K562 (cell line): Measurements from ENCODE around the gene INPP5D. TPM values are rescaled to one million over a fixed set of nuclear protein-coding genes. Genes with fewer than 3 reads are reported as not detected.
A peak's percentile ranks its signal among the peaks of the same experiment; 100 is the strongest.

Source experiments
- ATAC-seq: fragments of 200-7000 bp; cut with Tn5 transposase; 3 replicates; pipeline ENCODE4 v1.9.1; 2020; ENCODE audit warnings: moderate library complexity
- BruUV-seq: library from RNA; stranded (reverse); fragments of 400-500 nt; replicated peaks from 2 replicates; lab custom pipeline; 2021; lab: Mats Ljungman, UMichigan
- CTCF ChIA-PET: fragments of 300-600 bp; formaldehyde crosslinking; extraction: SDS; loops from one replicate; lab custom pipeline; 2021; ENCODE audit warnings: low intra/inter-chr PET ratio; lab: Yijun Ruan, JAX
- POLR2A ChIA-PET: fragments of 300-600, 350-650 bp; sonication (Branson Sonifier 250); formaldehyde crosslinking; extraction: SDS; loops from one replicate; lab custom pipeline; 2021; ENCODE audit warnings: antibody characterized with exemption, inconsistent platforms; lab: Yijun Ruan, JAX
- DNase-seq, 4 experiments: peaks; one replicate each; pipeline versions ENCODE4 v3.0.0 to v3.0.0-alpha.2; 2011 to 2018; ENCODE audit warnings: low spot score in 3 of 4, mixed read lengths in 3 of 4; ENCODE audit errors: extremely low read depth in 1 of 4
- FAIRE-seq: peaks from 2 replicates; lab custom pipeline; 2011; peaks lifted over from hg19 to GRCh38; lab: Jason Lieb, UNC
- H2AFZ ChIP-seq: 2 replicates; pipeline ENCODE4 v1.6.0; 2011; ENCODE audit warnings: low read depth, low read length, control low read depth, inconsistent platforms
- H3K27ac ChIP-seq: fragments of 200-600 bp; 3 replicates; pipeline ENCODE4 v1.8.0; 2011; ENCODE audit warnings: low read depth, mild to moderate bottlenecking, control low read depth, inconsistent platforms, low read length, moderate library complexity, mixed read lengths; ENCODE audit errors: extremely low read depth
- H3K27me3 ChIP-seq, 2 experiments: fragments of 300-600 bp in 1 of 2; 2 replicates in 1 of 2; 3 replicates in 1 of 2; pipeline versions ENCODE4 v1.6.0 to v1.8.0; 2011; ENCODE audit warnings: inconsistent platforms in 2 of 2, low read length in 2 of 2, mild to moderate bottlenecking in 1 of 2, mixed read lengths in 1 of 2, moderate library complexity in 1 of 2; ENCODE audit not compliant: control insufficient read depth in 2 of 2, insufficient read depth in 2 of 2
- H3K36me3 ChIP-seq: fragments of 300-600 bp; 3 replicates; pipeline ENCODE4 v1.8.0; 2011; ENCODE audit warnings: mild to moderate bottlenecking, low read length, inconsistent platforms; ENCODE audit not compliant: control insufficient read depth, insufficient read depth
- H3K4me1 ChIP-seq, 2 experiments: fragments of 200-600 bp in 1 of 2; replicated peaks in 1 of 2; 2 replicates in 1 of 2; 3 replicates in 1 of 2; pipeline versions ENCODE4 v1.5.1 to v1.8.0; 2011; ENCODE audit warnings: inconsistent platforms in 2 of 2, low read length in 2 of 2, mild to moderate bottlenecking in 1 of 2, mixed read lengths in 1 of 2, moderate library complexity in 1 of 2; ENCODE audit not compliant: control insufficient read depth in 2 of 2, insufficient read depth in 2 of 2
- H3K4me2 ChIP-seq: 2 replicates; pipeline ENCODE4 v1.6.1; 2011; ENCODE audit warnings: low read length, control low read depth, inconsistent platforms, mixed read lengths; ENCODE audit not compliant: insufficient read depth
- H3K4me3 ChIP-seq: fragments of 200-600 bp; sonication (generic), shearing (Covaris generic); 2 replicates; pipeline ENCODE4 v1.5.1; 2016; ENCODE audit warnings: control low read depth, inconsistent platforms
- H3K79me2 ChIP-seq: fragments of 200-600 bp; 3 replicates; pipeline ENCODE4 v1.8.0; 2011; ENCODE audit warnings: low read length, inconsistent platforms; ENCODE audit not compliant: control insufficient read depth, insufficient read depth
- H3K9ac ChIP-seq, 2 experiments: 2 replicates each; pipeline versions ENCODE4 v1.6.0 to v1.6.1; 2011; ENCODE audit warnings: low read depth in 2 of 2, low read length in 2 of 2, control low read depth in 1 of 2, inconsistent platforms in 1 of 2, mild to moderate bottlenecking in 1 of 2, mixed read lengths in 1 of 2; ENCODE audit not compliant: insufficient read depth in 1 of 2
- H3K9me1 ChIP-seq: one replicate; pipeline ENCODE4 v1.6.0; 2011; ENCODE audit warnings: inconsistent platforms, mild to moderate bottlenecking, low read length, moderate library complexity; ENCODE audit not compliant: control insufficient read depth, insufficient read depth
- H3K9me3 ChIP-seq: replicated peaks from 2 replicates; pipeline ENCODE4 v1.5.1; 2011; ENCODE audit warnings: low read depth, low read length, inconsistent platforms; ENCODE audit not compliant: control insufficient read depth, insufficient read depth
- H4K20me1 ChIP-seq: replicated peaks from 2 replicates; pipeline ENCODE4 v1.6.1; 2011; ENCODE audit warnings: low read length, inconsistent platforms, mixed read lengths; ENCODE audit not compliant: control insufficient read depth, insufficient read depth
- ATF1 ChIP-seq, 2 experiments: fragments of 450-650 bp in 1 of 2; IDR thresholded peaks; 2 replicates each; pipeline ENCODE4 v1.6.1; 2016; ENCODE audit warnings: missing compliant biosample characterization in 1 of 2, missing genetic modification characterization in 1 of 2
- HSF4 ChIP-seq: fragments of 250-450 bp; sonication (Bioruptor Pico); IDR thresholded peaks from 2 replicates; pipeline ENCODE4 v2.1.2; 2022; ENCODE audit warnings: mild to moderate bottlenecking, moderate library complexity, borderline replicate concordance
- IRF2 ChIP-seq: sonication (generic); formaldehyde crosslinking; IDR thresholded peaks from 2 replicates; pipeline ENCODE4 v1.8.1; 2022; ENCODE audit warnings: mild to moderate bottlenecking, missing genetic modification reagents
- PHF20 ChIP-seq: fragments of 450-650 bp; IDR thresholded peaks from 2 replicates; pipeline ENCODE4 v1.6.1; 2018; ENCODE audit not compliant: partially characterized antibody
- XRCC4 ChIP-seq: IDR thresholded peaks from one replicate; pipeline ENCODE4 v1.6.1; 2011; ENCODE audit not compliant: insufficient read depth, insufficient read length; ENCODE audit errors: extremely low read depth
- ZNF140 ChIP-seq: fragments of 250-450 bp; sonication (Bioruptor Pico); IDR thresholded peaks from 2 replicates; pipeline ENCODE4 v1.8.0; 2021; ENCODE audit warnings: moderate library complexity, mild to moderate bottlenecking, inconsistent platforms
- ZNF175 ChIP-seq: fragments of 200-800 bp; sonication (Bioruptor generic); IDR thresholded peaks from 2 replicates; pipeline ENCODE4 v1.6.1; 2016; ENCODE audit warnings: low read depth, mild to moderate bottlenecking, missing genetic modification characterization, missing compliant biosample characterization
- WGBS: fragments of 100-300 bp; shearing (Covaris generic); methylation state at CpG from one replicate; pipeline ENCODE4 v1.1.6; 2016; ENCODE audit warnings: low coverage, mixed read lengths; ENCODE audit not compliant: insufficient coverage; ENCODE audit errors: missing lambda C conversion rate; 5-methylcytosine and 5-hydroxymethylcytosine counted together
- in situ Hi-C: fragments of 300-500 bp; cut with MboI; formaldehyde crosslinking; loops from 4 replicates; pipeline ENCODE4 v1.15.0; 2018; ENCODE audit warnings: inconsistent platforms, mixed read lengths
- intact Hi-C: fragments of 100-400 bp; cut with micrococcal nuclease; formaldehyde crosslinking; loops from 2 replicates; pipeline ENCODE4 v1.14.2; 2022
- polyA plus RNA-seq, 8 experiments: library from polyadenylated mRNA; depleted of rRNA in 4 of 8; stranded (reverse) in 5 of 8; unstranded in 3 of 8; fragments of >200 nt; fragmentation: Nextera tagmentation in 2 of 8; fragmentation: Illumina TruSeq in 1 of 8; extraction: Ambion mirVana in 2 of 8; extraction: Trizol in 1 of 8; gene quantifications; 2 replicates each; pipeline versions ENCODE4 v1.2.1 to v1.2.3, GENCODE V29; 2011 to 2014; ENCODE audit warnings: inconsistent platforms in 1 of 8, missing spikeins in 1 of 8
- total RNA-seq, 7 experiments: library from RNA; depleted of rRNA in 6 of 7; stranded (reverse); fragments of >200 nt in 6 of 7; fragmentation: Illumina TruSeq in 2 of 7; extraction: Trizol in 2 of 7; gene quantifications; 2 replicates each; pipeline versions ENCODE4 v1.2.1 to v1.2.3, GENCODE V29; 2011 to 2021; ENCODE audit warnings: low replicate concordance in 1 of 7
- TF ChIP-seq, protein P1 (sequence below): fragments of 250-450 bp; sonication (Bioruptor Pico); IDR thresholded peaks from 2 replicates; pipeline ENCODE4 v1.8.0; 2021; ENCODE audit warnings: borderline replicate concordance, mild to moderate bottlenecking, moderate library complexity; ENCODE audit not compliant: poor library complexity, severe bottlenecking
- TF ChIP-seq, protein P2 (sequence below): fragments of 450-650 bp; IDR thresholded peaks from 2 replicates; pipeline ENCODE4 v1.6.1; 2017; ENCODE audit warnings: antibody characterized with exemption
- TF ChIP-seq, protein P3 (sequence below): fragments of 250-450 bp; sonication (Bioruptor Pico); IDR thresholded peaks from 2 replicates; pipeline ENCODE4 v1.8.0; 2021; ENCODE audit warnings: moderate library complexity, mild to moderate bottlenecking, inconsistent platforms
- TF ChIP-seq, protein P4 (sequence below): fragments of 250-450 bp; sonication (Bioruptor Pico); IDR thresholded peaks from 2 replicates; pipeline ENCODE4 v1.4.0; 2020; ENCODE audit warnings: mild to moderate bottlenecking, moderate library complexity

INPP5D gene
- total and polyA plus RNA-seq, 9 of the 15 experiments (the other 6 are each of a cell fraction or from before 2014, with no cell fraction given) = 0.55 to 6.2 (median 2.2) TPM

DNA sequence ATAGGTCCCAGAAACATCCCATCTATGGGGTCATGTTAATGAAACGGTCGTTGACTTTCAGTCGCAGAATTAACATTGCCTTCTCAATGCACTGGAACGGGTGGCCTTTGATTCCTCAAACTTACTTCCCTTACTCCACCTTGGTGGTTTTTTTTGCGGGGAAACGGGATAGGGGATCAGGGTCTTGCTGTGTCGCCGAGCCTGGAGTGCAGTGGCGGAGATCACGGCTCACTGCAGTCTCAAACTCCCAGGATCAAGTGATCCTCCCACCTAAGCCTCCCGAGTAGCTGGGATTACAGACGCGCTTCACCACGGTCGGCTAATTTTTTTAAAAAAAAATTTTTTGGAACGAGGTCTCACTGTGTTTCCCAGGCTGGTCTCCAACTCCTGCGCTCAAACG lies 192.1 kb downstream of the INPP5D start:
- no TSS peak for BruUV-seq
- Histone ChIP-seq H3K9me1 (no peaks in the 10 kb centered on the region), H3K4me3 (peak overlapping the region; percentile 82), H3K36me3 (peaks cover 37% of the 10 kb centered on the region; the same call in 2 of the 3 replicates), H2AFZ (peak overlapping the region; percentile 84), H3K4me2 (peak overlapping the region; percentile 84), H3K79me2 (peaks cover 45% of the 10 kb centered on the region), H3K9ac (peak overlapping the region; percentile 79 to 97), H3K9me3 (peaks cover 12% of the 10 kb centered on the region), H3K27me3 (no peaks in the 10 kb centered on the region), H3K4me1 (peaks cover 0 to 7% of the 10 kb centered on the region in 2 experiments; a peak in 2 of 5 replicates), H4K20me1 (no peaks in the 10 kb centered on the region), H3K27ac (peak overlapping the region; percentile 79)
- FAIRE-seq (no peak), DNase-seq (no peak), ATAC-seq (peak; percentile 39)
- ChIA-PET POLR2A (interaction anchor here (0.8 kb wide), 1 partner anchor 42 kb away, joined by 3 read pairs; no protein-coding TSS in a partner anchor), CTCF (interaction anchor here (0.6 to 0.9 kb wide), 2 partner anchors 399 to 419 kb away, joined by 3 read pairs; no protein-coding TSS in a partner anchor)
- intact Hi-C loops = loop anchor here (5.0 to 10.0 kb wide), 2 partner anchors 207 to 400 kb away; no protein-coding TSS in a partner anchor
- in situ Hi-C loops = loop anchor here (25.0 kb wide), 1 partner anchor 640 kb away; no protein-coding TSS in a partner anchor
- 3% methylated on average over 14 of the region's 18 CpGs for WGBS
- no peak for TF ChIP-seq PHF20
- TF ChIP-seq IRF2 (CRISPR knock-in tag) = no peak
- TF ChIP-seq, protein P1, sequence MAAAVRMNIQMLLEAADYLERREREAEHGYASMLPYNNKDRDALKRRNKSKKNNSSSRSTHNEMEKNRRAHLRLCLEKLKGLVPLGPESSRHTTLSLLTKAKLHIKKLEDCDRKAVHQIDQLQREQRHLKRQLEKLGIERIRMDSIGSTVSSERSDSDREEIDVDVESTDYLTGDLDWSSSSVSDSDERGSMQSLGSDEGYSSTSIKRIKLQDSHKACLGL (CRISPR knock-in tag) = no peak
- TF ChIP-seq, protein P2, sequence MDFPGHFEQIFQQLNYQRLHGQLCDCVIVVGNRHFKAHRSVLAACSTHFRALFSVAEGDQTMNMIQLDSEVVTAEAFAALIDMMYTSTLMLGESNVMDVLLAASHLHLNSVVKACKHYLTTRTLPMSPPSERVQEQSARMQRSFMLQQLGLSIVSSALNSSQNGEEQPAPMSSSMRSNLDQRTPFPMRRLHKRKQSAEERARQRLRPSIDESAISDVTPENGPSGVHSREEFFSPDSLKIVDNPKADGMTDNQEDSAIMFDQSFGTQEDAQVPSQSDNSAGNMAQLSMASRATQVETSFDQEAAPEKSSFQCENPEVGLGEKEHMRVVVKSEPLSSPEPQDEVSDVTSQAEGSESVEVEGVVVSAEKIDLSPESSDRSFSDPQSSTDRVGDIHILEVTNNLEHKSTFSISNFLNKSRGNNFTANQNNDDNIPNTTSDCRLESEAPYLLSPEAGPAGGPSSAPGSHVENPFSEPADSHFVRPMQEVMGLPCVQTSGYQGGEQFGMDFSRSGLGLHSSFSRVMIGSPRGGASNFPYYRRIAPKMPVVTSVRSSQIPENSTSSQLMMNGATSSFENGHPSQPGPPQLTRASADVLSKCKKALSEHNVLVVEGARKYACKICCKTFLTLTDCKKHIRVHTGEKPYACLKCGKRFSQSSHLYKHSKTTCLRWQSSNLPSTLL = no peak
- TF ChIP-seq ZNF175 (CRISPR knock-in tag) = no peak
- TF ChIP-seq, protein P3, sequence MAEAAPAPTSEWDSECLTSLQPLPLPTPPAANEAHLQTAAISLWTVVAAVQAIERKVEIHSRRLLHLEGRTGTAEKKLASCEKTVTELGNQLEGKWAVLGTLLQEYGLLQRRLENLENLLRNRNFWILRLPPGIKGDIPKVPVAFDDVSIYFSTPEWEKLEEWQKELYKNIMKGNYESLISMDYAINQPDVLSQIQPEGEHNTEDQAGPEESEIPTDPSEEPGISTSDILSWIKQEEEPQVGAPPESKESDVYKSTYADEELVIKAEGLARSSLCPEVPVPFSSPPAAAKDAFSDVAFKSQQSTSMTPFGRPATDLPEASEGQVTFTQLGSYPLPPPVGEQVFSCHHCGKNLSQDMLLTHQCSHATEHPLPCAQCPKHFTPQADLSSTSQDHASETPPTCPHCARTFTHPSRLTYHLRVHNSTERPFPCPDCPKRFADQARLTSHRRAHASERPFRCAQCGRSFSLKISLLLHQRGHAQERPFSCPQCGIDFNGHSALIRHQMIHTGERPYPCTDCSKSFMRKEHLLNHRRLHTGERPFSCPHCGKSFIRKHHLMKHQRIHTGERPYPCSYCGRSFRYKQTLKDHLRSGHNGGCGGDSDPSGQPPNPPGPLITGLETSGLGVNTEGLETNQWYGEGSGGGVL (CRISPR knock-in tag) = no peak
- TF ChIP-seq, protein P4, sequence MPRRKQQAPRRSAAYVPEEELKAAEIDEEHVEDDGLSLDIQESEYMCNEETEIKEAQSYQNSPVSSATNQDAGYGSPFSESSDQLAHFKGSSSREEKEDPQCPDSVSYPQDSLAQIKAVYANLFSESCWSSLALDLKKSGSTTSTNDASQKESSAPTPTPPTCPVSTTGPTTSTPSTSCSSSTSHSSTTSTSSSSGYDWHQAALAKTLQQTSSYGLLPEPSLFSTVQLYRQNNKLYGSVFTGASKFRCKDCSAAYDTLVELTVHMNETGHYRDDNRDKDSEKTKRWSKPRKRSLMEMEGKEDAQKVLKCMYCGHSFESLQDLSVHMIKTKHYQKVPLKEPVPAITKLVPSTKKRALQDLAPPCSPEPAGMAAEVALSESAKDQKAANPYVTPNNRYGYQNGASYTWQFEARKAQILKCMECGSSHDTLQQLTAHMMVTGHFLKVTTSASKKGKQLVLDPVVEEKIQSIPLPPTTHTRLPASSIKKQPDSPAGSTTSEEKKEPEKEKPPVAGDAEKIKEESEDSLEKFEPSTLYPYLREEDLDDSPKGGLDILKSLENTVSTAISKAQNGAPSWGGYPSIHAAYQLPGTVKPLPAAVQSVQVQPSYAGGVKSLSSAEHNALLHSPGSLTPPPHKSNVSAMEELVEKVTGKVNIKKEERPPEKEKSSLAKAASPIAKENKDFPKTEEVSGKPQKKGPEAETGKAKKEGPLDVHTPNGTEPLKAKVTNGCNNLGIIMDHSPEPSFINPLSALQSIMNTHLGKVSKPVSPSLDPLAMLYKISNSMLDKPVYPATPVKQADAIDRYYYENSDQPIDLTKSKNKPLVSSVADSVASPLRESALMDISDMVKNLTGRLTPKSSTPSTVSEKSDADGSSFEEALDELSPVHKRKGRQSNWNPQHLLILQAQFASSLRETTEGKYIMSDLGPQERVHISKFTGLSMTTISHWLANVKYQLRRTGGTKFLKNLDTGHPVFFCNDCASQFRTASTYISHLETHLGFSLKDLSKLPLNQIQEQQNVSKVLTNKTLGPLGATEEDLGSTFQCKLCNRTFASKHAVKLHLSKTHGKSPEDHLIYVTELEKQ (CRISPR knock-in tag) = no peak
- no peak for TF ChIP-seq HSF4 (CRISPR knock-in tag)
- TF ChIP-seq ZNF140 (CRISPR knock-in tag) = no peak
- TF ChIP-seq XRCC4 = no peak
- no peak for TF ChIP-seq ATF1 (CRISPR knock-in tag; IDR thresholded peaks at IDR 0.05)
- TF ChIP-seq ATF1 (tag; IDR thresholded peaks at IDR 0.05) = no peak
